GM18526 (cell line): Measurements from ENCODE around the gene DLGAP5.

Experiments
- POLR2A ChIP-seq: IDR thresholded peaks from 3 replicates; pipeline ENCODE4 v1.6.1; 2011; ENCODE audit not compliant: insufficient read length; ENCODE audit errors: extremely low read depth

DLGAP5 gene

GRCh38 chr14:55128386-55129085 is 62.8 kb downstream of the DLGAP5 start:
- TF ChIP-seq POLR2A = no peak

DNA sequence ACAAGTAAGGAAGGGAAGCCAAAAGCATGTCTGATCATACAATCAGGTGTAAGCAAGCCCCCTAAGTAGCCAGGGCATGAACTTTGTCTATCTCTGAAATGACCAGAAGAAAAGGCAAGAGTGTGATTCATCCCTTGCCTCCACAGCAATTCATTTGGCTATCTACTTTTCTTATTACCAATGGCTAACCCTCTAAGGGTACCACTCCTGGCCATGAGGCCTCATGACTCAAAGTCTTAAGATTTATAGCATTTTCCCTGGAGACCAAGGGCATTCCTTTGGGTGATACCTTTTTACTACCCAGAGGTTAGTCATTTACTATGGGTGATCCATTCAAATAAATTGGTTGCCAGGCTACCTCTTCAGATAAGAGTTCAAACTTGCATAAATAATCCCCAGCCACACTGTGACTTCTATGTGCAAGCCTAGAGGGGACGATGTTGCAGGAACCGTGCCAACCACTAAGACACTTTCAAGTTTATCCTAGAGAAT is 63.9 kb downstream of the DLGAP5 start:
- no peak for TF ChIP-seq POLR2A

DNA sequence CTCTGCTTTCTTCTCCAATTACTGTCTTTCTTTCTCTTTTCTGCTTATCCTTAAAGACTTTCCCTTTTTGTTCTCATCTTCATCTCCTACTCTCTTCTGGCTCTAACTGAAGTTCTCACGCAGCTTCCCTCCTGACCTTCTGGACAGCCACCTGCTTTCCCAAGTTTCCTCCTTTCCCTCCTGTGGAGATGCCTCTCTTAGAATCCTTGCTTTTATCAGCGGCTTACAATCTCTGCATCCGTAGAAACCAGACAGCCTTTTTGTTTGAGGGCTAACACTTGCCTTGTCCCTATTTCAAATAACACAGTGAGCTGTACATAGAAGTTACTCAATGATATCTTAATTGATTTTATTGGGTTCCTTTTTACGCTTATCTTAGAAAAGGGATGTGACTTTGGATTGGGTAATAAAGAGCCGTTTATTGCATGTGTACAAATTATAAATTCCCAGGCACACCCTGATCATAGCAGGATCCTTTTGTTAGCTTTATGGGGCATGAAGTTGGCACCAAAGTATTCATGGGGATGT is 64.4 kb downstream of the DLGAP5 start:
- TF ChIP-seq POLR2A = no peak

- TF ChIP-seq POLR2A = no peak
Observed at GRCh38 chr14:55126034-55126433, 65.4 kb downstream of the DLGAP5 start.

DNA sequence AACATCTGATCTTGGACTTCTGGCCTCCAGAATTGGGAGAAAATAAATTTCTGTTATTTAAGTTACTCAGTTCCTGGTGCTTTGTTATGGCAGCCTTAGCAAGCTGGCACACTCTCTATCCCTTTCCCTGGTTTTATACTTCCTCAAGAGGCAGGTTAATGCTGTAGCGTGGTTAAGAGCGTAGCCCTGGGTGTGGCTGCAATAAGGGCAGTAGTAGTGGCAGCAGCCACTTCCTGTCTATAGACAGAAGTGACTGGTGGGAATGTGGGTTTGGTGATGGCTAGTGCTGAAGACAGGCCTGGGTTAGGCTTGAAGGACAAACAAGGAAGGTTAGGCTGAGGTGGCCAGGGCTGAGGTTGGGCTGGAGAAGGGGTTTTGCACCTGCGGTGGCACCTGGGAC is 66.0 kb downstream of the DLGAP5 start:
- no peak for TF ChIP-seq POLR2A

DNA sequence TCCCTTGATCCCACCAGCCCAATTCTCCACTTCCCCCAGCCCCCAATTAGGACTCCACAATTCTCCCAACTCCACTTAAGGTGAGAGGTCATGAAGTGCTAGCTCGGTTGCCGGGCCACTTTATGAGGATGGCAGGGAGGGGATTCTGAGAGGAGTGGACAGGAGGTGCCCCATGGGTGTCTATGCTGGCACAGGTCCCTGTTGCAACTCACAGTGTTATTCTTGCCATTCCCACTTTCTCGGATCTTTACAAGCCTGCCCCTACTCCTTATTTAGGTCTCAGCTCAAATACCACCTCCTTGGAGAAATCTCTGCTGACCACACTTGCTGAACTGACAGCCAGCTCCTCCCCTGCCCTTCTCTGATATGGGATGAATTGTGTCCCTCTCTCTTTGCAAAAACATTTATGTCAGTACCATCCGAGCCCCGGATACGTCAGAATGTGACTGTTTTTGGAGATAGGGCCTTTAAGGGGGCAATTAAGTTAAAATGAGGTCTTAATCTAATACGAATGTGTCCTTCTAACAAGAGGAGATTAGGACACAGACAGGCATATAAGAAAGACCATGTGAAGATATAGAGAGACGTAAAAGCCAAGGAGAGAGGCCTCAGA is 66.5 kb downstream of the DLGAP5 start:
- no peak for TF ChIP-seq POLR2A

- TF ChIP-seq POLR2A = no peak
Observed at GRCh38 chr14:55123852-55124639, 67.3 kb downstream of the DLGAP5 start.

GRCh38 chr14:55123101-55123500 is 68.3 kb downstream of the DLGAP5 start:
- TF ChIP-seq POLR2A = no peak

GRCh38 chr14:55122440-55122986 is 68.9 kb downstream of the DLGAP5 start:
- TF ChIP-seq POLR2A = no peak

GRCh38 chr14:55121628-55122439 is 69.6 kb downstream of the DLGAP5 start:
- no peak for TF ChIP-seq POLR2A

- no peak for TF ChIP-seq POLR2A
Observed at GRCh38 chr14:55120571-55121495, 70.6 kb downstream of the DLGAP5 start.

DNA sequence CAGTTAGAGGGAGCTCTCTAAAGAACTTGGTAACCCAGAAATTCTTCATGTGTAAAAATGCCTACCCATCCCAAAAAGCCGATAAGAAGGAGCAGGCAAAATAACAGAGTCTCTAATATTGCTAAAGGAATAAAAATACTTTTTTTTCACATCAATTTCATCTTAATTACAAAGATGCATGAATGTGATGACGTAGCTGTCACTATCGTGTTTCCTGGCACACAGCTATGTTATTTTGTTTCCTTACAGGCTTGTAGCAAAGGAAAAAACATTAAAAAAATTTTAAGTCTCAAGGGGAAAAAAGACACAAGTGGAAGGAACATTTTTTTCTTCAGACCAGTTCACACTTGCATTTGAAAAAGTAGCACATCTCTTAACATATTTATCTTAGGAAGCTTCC is 72.6 kb downstream of the DLGAP5 start:
- TF ChIP-seq POLR2A = no peak

GRCh38 chr14:55117803-55118441 is 73.5 kb downstream of the DLGAP5 start:
- no peak for TF ChIP-seq POLR2A
